Heart left ventricle (tissue), 16 donors: ENCODE measurements around the gene UGT1A6. TPM values are rescaled to one million over a fixed set of nuclear protein-coding genes. Genes with fewer than 3 reads are reported as not detected.

Source experiments
- ATAC-seq, 4 donors: fragments of 200-7000 bp; cut with Tn5 transposase; one replicate each; pipeline ENCODE4 v1.9.1; 2020 to 2022; ENCODE audit warnings: moderate library complexity in 4 of 4, mild to moderate bottlenecking in 3 of 4, moderate number of reproducible peaks in 1 of 4
- DNase-seq, 5 donors: peaks; one replicate each; pipeline ENCODE4 v3.0.0-alpha.2; 2020
- H3K27ac ChIP-seq, 12 donors: fragments of 200-600 bp; sonication (generic) in 4 of 12; one replicate each; pipeline versions ENCODE4 v1.5.0 to v1.8.0; 2016 to 2022; ENCODE audit warnings: mild to moderate bottlenecking in 2 of 12
- H3K27me3 ChIP-seq, 9 donors: fragments of 200-600 bp; sonication (generic) in 2 of 9; one replicate each; pipeline versions ENCODE4 v1.5.1 to v1.8.0; 2016 to 2022; ENCODE audit warnings: mild to moderate bottlenecking in 3 of 9
- H3K36me3 ChIP-seq, 9 donors: fragments of 200-600 bp; sonication (generic) in 2 of 9; one replicate each; pipeline versions ENCODE4 v1.5.0 to v1.8.0; 2018 to 2022; ENCODE audit warnings: mild to moderate bottlenecking in 2 of 9
- H3K4me1 ChIP-seq, 12 donors: fragments of 200-600 bp; sonication (generic) in 4 of 12; one replicate each; pipeline versions ENCODE4 v1.5.0 to v1.8.0; 2016 to 2022; ENCODE audit warnings: mild to moderate bottlenecking in 3 of 12
- H3K4me3 ChIP-seq, 12 donors: fragments of 200-600 bp; sonication (generic) in 4 of 12; one replicate each; pipeline versions ENCODE4 v1.5.0 to v1.8.0; 2017 to 2022; ENCODE audit warnings: mild to moderate bottlenecking in 9 of 12, moderate library complexity in 4 of 12
- H3K9me3 ChIP-seq, 12 donors: fragments of 200-600 bp; sonication (generic) in 4 of 12; one replicate each; pipeline versions ENCODE4 v1.5.0 to v1.8.0; 2016 to 2022; ENCODE audit warnings: mild to moderate bottlenecking in 1 of 12
- POLR2A ChIP-seq, 2 donors: fragments of 450-650 bp; IDR thresholded peaks; one replicate each; pipeline ENCODE4 v1.6.1; 2017; ENCODE audit warnings: antibody characterized with exemption in 2 of 2, mild to moderate bottlenecking in 2 of 2, moderate library complexity in 2 of 2
- WGBS, 4 donors: extraction: QIAGEN DNeasy Blood & Tissue Kit in 2 of 4; methylation state at CpG; one replicate each; pipeline versions ENCODE4 v1.1.5 to v1.1.7; 2013 to 2018; 5-methylcytosine and 5-hydroxymethylcytosine counted together
- intact Hi-C, 10 donors: fragments of 100-400 bp; cut with DNase I; formaldehyde crosslinking; loops; one replicate each; pipeline versions ENCODE4 v1.11.1 to v1.14.2; 2022
- polyA plus RNA-seq, 2 donors: library from polyadenylated mRNA; stranded (reverse); fragments of 200-250 nt; gene quantifications; one replicate each; pipeline ENCODE4 v1.2.3, GENCODE V29; 2013
- total RNA-seq, 9 donors: library from RNA; depleted of rRNA in 2 of 9; stranded (reverse); fragments of >200 nt in 2 of 9; fragmentation: NEBNext Ultra II Directional in 3 of 9; extraction: Animal tissue kit (Norgen Biotek cat#: 25700) in 3 of 9; gene quantifications; one replicate each; pipeline versions ENCODE4 v1.1.0 to v1.2.4, GENCODE V29; 2016 to 2023
- TF ChIP-seq, protein P1 (sequence below), 12 donors: fragments of 200-600 bp; sonication (generic) in 4 of 12; IDR thresholded peaks; one replicate each; pipeline versions ENCODE4 v1.5.0 to v1.8.0; 2018 to 2022; ENCODE audit warnings: antibody characterized with exemption in 12 of 12, mild to moderate bottlenecking in 5 of 12
- donor health status: ischemic (EF 13 %, LVEDD 7.1; RV severe dilation, severe dysfunction).
- donor health status: healthy with polysubstance abuse.
- donor health status: DM: no; HTN: yes; CAD: no.
- donor health status: DM: no; HTN: no; CAD: no.
- donor health status: ischemic (EF 25% LVEDD 6.9; RV normal size, moderate dysfunction).
- donor health status: ischemic (EF 25% LVEDD 5.7; RV mildly dilated, moderate dysfunction).
- donor health status: healthy.
- donor health status: DM: yes; HTN: yes; CAD: no.
- donor health status: ischemic (EF 35%, LVEDD 5.7; RV mildly dilated, moderate dysfunction).
- donor health status: nonischemic (EF 11% LVEDD 7.7; RV severe dilation, severe dysfunction).
- donor health status: DM: yes; HTN: yes; CAD: no.
- donor health status: PGD.
- donor health status: ischemic (EF 29% LVEDD 5.4; RV normal size, mild dysfunction).
- donor health status: nonischemic (EF 23%, LVEDD 6.1; RV moderate dilation, normal function).

The UGT1A6 gene
- total and polyA plus RNA-seq, 11 donors: not detected

DNA sequence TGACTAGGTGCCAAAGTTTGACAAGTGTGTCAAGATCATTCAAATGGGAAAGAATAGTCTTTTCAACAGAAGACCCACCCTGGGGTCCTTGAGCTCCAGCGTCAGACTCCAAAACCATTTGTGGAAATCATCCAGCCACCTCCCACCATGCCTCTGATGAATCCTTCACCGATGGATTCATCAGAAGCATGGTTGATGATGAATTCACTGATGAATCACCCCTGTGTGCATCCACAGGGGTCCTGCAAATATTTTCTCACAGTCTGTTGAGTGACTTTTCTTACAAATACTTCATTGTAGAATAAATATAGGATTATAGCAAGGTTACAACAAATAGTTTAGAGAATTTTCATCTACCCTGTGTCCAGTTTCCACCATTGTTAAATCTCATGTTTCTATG lies 16.6 kb upstream of the UGT1A6 start:
- intact Hi-C loops: no loop called here
- no peak for TF ChIP-seq POLR2A (IDR thresholded peaks at IDR 0.05)
- ATAC-seq (no peak), DNase-seq (no peak)
- Histone ChIP-seq H3K27me3 (peaks cover 0 to 21% (median 0%) of the 10 kb centered on the region in 9 donors), H3K4me3 (no peak overlapping the region), H3K36me3 (no peaks in the 10 kb centered on the region), H3K4me1 (no peaks in the 10 kb centered on the region), H3K9me3 (no peaks in the 10 kb centered on the region), H3K27ac (no peak overlapping the region)
- 80 to 90% (median 85%) methylated on average over 2 of the region's 2 CpGs for WGBS, 4 donors

DNA sequence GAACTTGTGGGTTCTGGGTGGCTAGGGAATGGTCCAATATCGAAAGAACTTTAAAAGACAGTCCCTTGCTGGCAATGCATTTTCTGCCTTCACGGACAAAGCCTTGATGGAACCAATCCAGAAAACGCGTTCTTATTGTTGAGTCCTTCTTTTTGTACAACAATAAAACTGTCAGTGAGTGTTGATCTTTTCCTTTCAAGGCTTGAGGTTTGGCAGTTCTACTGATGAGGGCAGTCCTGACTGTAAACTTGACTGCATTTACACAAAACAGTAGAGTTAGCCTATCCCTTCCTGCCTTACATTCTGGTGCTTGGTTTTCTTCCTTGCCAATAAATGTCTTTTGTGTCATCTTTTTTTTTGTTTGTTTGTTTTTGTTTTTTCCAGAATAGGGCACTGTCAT lies 13.5 kb upstream of the UGT1A6 start:
- Histone ChIP-seq H3K27ac (no peak overlapping the region), H3K9me3 (no peaks in the 10 kb centered on the region), H3K4me1 (no peaks in the 10 kb centered on the region), H3K36me3 (no peaks in the 10 kb centered on the region), H3K27me3 (peaks cover 0 to 21% (median 0%) of the 10 kb centered on the region in 9 donors), H3K4me3 (no peak overlapping the region)
- TF ChIP-seq POLR2A (IDR thresholded peaks at IDR 0.05): no peak
- intact Hi-C loops: no loop called here
- no peak for DNase-seq
- WGBS, 4 donors: 74 to 84% (median 78%) methylated on average over 4 of the region's 4 CpGs
- no peak for ATAC-seq

DNA sequence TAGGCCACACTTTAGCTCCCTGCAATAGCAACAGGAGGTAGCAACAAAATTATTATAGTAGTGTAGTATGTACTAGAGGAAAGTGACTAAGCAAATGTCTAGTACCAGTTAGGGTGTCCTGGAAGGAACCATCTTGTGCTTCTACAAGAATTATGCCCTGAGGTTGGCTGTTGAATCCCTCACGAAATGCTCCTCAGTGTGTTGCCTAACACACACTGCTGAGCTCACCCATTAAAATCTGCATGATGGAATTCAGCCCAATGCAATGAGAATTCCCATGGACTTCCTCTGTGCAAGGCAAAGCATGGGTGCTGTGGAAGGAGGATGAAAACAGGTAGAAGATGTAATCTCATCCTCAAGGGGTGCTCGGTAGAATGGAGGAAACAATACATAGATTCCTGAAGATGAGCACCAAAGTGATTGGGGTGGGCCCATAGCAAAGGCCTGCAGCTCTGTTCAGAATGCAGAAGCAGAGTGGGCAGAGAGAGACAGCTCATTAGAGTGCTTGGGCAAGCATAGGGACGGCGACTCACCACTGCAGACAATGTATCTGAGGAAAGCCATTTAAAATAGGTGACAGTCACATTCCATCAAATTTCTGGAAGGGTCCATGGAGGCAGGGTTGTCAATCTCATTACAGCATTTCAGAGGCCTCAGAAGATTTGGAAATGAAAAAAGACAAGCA lies 12.2 kb upstream of the UGT1A6 start:
- Histone ChIP-seq H3K4me3 (no peak overlapping the region), H3K27me3 (peaks cover 0 to 21% (median 0%) of the 10 kb centered on the region in 9 donors), H3K27ac (no peak overlapping the region), H3K9me3 (no peaks in the 10 kb centered on the region), H3K36me3 (no peaks in the 10 kb centered on the region), H3K4me1 (no peaks in the 10 kb centered on the region)
- intact Hi-C loops: no loop called here
- no peak for TF ChIP-seq POLR2A (IDR thresholded peaks at IDR 0.05)
- TF ChIP-seq, protein P1, sequence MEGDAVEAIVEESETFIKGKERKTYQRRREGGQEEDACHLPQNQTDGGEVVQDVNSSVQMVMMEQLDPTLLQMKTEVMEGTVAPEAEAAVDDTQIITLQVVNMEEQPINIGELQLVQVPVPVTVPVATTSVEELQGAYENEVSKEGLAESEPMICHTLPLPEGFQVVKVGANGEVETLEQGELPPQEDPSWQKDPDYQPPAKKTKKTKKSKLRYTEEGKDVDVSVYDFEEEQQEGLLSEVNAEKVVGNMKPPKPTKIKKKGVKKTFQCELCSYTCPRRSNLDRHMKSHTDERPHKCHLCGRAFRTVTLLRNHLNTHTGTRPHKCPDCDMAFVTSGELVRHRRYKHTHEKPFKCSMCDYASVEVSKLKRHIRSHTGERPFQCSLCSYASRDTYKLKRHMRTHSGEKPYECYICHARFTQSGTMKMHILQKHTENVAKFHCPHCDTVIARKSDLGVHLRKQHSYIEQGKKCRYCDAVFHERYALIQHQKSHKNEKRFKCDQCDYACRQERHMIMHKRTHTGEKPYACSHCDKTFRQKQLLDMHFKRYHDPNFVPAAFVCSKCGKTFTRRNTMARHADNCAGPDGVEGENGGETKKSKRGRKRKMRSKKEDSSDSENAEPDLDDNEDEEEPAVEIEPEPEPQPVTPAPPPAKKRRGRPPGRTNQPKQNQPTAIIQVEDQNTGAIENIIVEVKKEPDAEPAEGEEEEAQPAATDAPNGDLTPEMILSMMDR (IDR thresholded peaks at IDR 0.05): no peak
- DNase-seq (no peak), ATAC-seq (no peak)
- WGBS, 4 donors: 77 to 93% (median 78%) methylated on average over 4 of the region's 4 CpGs

DNA sequence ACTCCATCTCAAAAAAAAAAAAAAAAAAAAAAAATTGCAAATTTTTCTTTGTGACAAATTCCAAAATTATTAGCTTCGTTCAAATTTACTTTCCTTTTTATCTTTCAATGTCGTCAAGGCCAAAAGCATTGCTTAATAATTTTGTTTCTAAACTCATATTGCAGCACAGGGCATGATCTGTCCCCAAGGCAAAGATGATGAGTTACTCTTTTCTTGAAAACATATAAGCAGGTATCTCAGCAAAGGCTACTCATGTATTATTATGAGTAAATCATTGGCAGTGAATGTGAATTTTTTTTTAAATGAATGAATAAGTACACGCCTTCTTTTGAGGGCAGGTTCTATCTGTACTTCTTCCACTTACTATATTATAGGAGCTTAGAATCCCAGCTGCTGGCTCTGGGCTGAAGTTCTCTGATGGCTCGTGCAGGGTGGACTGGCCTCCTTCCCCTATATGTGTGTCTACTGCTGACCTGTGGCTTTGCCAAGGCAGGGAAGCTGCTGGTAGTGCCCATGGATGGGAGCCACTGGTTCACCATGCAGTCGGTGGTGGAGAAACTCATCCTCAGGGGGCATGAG lies 11.1 kb upstream of the UGT1A6 start, which contains the start of gene UGT1A7:
UGT1A7 (plus strand) TSS at position 381 of the 579 bp plus-strand sequence; CDS start at position 418, 37 bp downstream.
- no peak for DNase-seq

DNA sequence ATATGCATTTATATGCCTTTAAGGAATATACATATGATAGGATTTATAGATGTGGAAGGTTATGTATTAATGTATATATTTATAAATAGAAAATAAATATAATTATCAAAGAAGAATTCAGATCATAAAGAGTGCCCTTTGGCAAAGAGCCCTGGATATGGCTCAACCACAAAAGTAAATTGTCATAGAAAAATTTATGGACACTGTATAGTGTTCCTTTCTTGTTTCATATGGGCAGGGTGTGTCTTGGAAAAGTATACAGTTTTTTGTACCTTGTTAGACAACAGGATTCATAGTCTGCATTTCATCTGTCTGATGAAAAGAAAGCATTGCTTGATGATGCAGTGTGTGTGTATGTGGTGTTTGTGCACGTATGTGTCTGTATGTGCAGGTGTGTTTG lies 8.1 kb upstream of the UGT1A6 start:
- no peak for ATAC-seq
- WGBS, 4 donors: 66 to 73% (median 67%) methylated on average over 1 of the region's 1 CpG
- intact Hi-C loops: no loop called here
- no peaks in the 10 kb centered on the region for H3K36me3 ChIP-seq
- peaks cover 0 to 11% (median 0%) of the 10 kb centered on the region in 9 donors for H3K27me3 ChIP-seq
- no peak for DNase-seq
- H3K27ac ChIP-seq: no peak overlapping the region
- TF ChIP-seq, protein P1 (IDR thresholded peaks at IDR 0.05): no peak
- H3K4me1 ChIP-seq: no peaks in the 10 kb centered on the region
- H3K9me3 ChIP-seq: no peaks in the 10 kb centered on the region
- no peak overlapping the region for H3K4me3 ChIP-seq

More for the DNA sequence above, 11.1 kb upstream of the UGT1A6 start, which contains the start of gene UGT1A7:
- H3K36me3 ChIP-seq: no peaks in the 10 kb centered on the region
- H3K27me3 ChIP-seq: peaks cover 0 to 17% (median 0%) of the 10 kb centered on the region in 9 donors
- intact Hi-C loops: no loop called here
- ATAC-seq: no peak
- H3K27ac ChIP-seq: no peak within 1 kb of the TSS
- H3K4me3 ChIP-seq: no peak within 1 kb of the TSS
- H3K4me1 ChIP-seq: no peaks in the 10 kb centered on the region
- 72 to 81% (median 74%) methylated on average over 5 of the region's 5 CpGs for WGBS, 4 donors
- no peaks in the 10 kb centered on the region for H3K9me3 ChIP-seq
- TF ChIP-seq POLR2A (IDR thresholded peaks at IDR 0.05): no peak
- TF ChIP-seq, protein P1 (IDR thresholded peaks at IDR 0.05): no peak
